HEK293 (cell line): ENCODE measurements around the gene EPAS1.

ENCODE experiments used
- CTCF ChIA-PET: fragments of 350-600 bp; formaldehyde crosslinking; extraction: SDS; loops from one replicate; lab custom pipeline; 2021; ENCODE audit warnings: antibody characterized with exemption; lab: Yijun Ruan, JAX
- POLR2A ChIA-PET: fragments of 300-600 bp; formaldehyde crosslinking; extraction: SDS; loops from one replicate; lab custom pipeline; 2020; ENCODE audit warnings: antibody characterized with exemption, inconsistent platforms; lab: Yijun Ruan, JAX
- H3K27ac ChIP-seq: fragments of 200-500 bp; sonication (Bioruptor generic); 2 replicates; pipeline ENCODE4 v1.5.1; 2014; ENCODE audit warnings: low read depth, low read length, control low read depth, inconsistent platforms; ENCODE audit errors: extremely low read depth
- H3K36me3 ChIP-seq, 2 experiments: fragments of 200-500 bp in 1 of 2; sonication (Bioruptor generic) in 1 of 2; 1 replicate in 1 of 2; 2 replicates in 1 of 2; pipeline ENCODE4 v1.5.1; 2014 to 2017; ENCODE audit warnings: inconsistent platforms in 2 of 2, low read length in 2 of 2; ENCODE audit not compliant: control insufficient read depth in 2 of 2, insufficient read depth in 1 of 2
- H3K4me1 ChIP-seq: fragments of 200-500 bp; sonication (Bioruptor generic); 2 replicates; pipeline ENCODE4 v1.5.1; 2014; ENCODE audit warnings: mild to moderate bottlenecking, low read length, inconsistent platforms; ENCODE audit not compliant: control insufficient read depth, insufficient read depth
- H3K4me3 ChIP-seq: 2 replicates; pipeline ENCODE4 v1.5.1; 2011; ENCODE audit warnings: low read depth, mild to moderate bottlenecking, control low read depth, low read length, moderate library complexity
- H3K9me3 ChIP-seq: fragments of 200-500 bp; sonication (Bioruptor generic); 2 replicates; pipeline ENCODE4 v1.5.1; 2014; ENCODE audit warnings: low read depth, low read length, inconsistent platforms; ENCODE audit not compliant: control insufficient read depth, insufficient read depth
- BCL6B ChIP-seq: fragments of 450-650 bp; formaldehyde crosslinking; IDR thresholded peaks from 2 replicates; pipeline ENCODE4 v1.5.1; 2017; ENCODE audit warnings: missing biosample characterization, missing genetic modification characterization
- CTCF ChIP-seq: fragments of 450-650 bp; formaldehyde crosslinking; IDR thresholded peaks from 2 replicates; pipeline ENCODE4 v1.5.1; 2016; ENCODE audit warnings: missing biosample characterization, missing genetic modification characterization
- EGR2 ChIP-seq: fragments of 450-650 bp; formaldehyde crosslinking; IDR thresholded peaks from 2 replicates; pipeline ENCODE4 v1.5.1; 2016; ENCODE audit warnings: low read depth, missing biosample characterization, missing genetic modification characterization
- KLF17 ChIP-seq: fragments of 450-650 bp; formaldehyde crosslinking; IDR thresholded peaks from 2 replicates; pipeline ENCODE4 v1.5.1; 2016; ENCODE audit warnings: missing biosample characterization, missing genetic modification characterization
- KLF7 ChIP-seq: fragments of 450-650 bp; formaldehyde crosslinking; IDR thresholded peaks from 2 replicates; pipeline ENCODE4 v1.5.1; 2016; ENCODE audit warnings: missing biosample characterization, missing genetic modification characterization, borderline replicate concordance
- TCF7L2 ChIP-seq: IDR thresholded peaks from 2 replicates; pipeline ENCODE4 v1.6.1; 2011; ENCODE audit warnings: low read depth, mild to moderate bottlenecking, inconsistent platforms, low read length, moderate library complexity, borderline replicate concordance
- ZBTB17 ChIP-seq: fragments of 450-650 bp; formaldehyde crosslinking; IDR thresholded peaks from 2 replicates; pipeline ENCODE4 v1.5.1; 2016; ENCODE audit warnings: missing biosample characterization, missing genetic modification characterization
- ZEB2 ChIP-seq: fragments of 450-650 bp; formaldehyde crosslinking; IDR thresholded peaks from 2 replicates; pipeline ENCODE4 v1.5.1; 2016; ENCODE audit warnings: missing biosample characterization, missing genetic modification characterization
- ZFP41 ChIP-seq: fragments of 450-650 bp; formaldehyde crosslinking; IDR thresholded peaks from 2 replicates; pipeline ENCODE4 v1.5.1; 2016; ENCODE audit warnings: missing biosample characterization, missing genetic modification characterization, borderline replicate concordance
- ZNF138 ChIP-seq: fragments of 450-650 bp; formaldehyde crosslinking; IDR thresholded peaks from 2 replicates; pipeline ENCODE4 v1.5.1; 2016; ENCODE audit warnings: missing biosample characterization, missing genetic modification characterization, borderline replicate concordance
- ZNF184 ChIP-seq: fragments of 450-650 bp; IDR thresholded peaks from 2 replicates; pipeline ENCODE4 v1.5.1; 2018; ENCODE audit warnings: missing biosample characterization, mild to moderate bottlenecking, missing genetic modification characterization
- ZNF214 ChIP-seq: fragments of 450-650 bp; formaldehyde crosslinking; IDR thresholded peaks from 2 replicates; pipeline ENCODE4 v1.5.1; 2017; ENCODE audit warnings: missing biosample characterization, mild to moderate bottlenecking, missing genetic modification characterization, borderline replicate concordance
- ZNF248 ChIP-seq: fragments of 450-650 bp; formaldehyde crosslinking; IDR thresholded peaks from 2 replicates; pipeline ENCODE4 v1.5.1; 2017; ENCODE audit warnings: missing biosample characterization, missing genetic modification characterization
- ZNF335 ChIP-seq: fragments of 450-650 bp; formaldehyde crosslinking; conservative IDR thresholded peaks from 2 replicates; pipeline ENCODE4 v1.5.1; 2016; ENCODE audit warnings: missing biosample characterization, missing genetic modification characterization
- ZNF404 ChIP-seq: fragments of 450-650 bp; formaldehyde crosslinking; IDR thresholded peaks from 2 replicates; pipeline ENCODE4 v1.5.1; 2017; ENCODE audit warnings: missing biosample characterization, missing genetic modification characterization
- ZNF548 ChIP-seq: fragments of 450-650 bp; formaldehyde crosslinking; IDR thresholded peaks from 2 replicates; pipeline ENCODE4 v1.5.1; 2016; ENCODE audit warnings: missing biosample characterization, missing genetic modification characterization
- ZNF600 ChIP-seq: fragments of 450-650 bp; formaldehyde crosslinking; IDR thresholded peaks from 2 replicates; pipeline ENCODE4 v1.5.1; 2016; ENCODE audit warnings: missing biosample characterization, missing genetic modification characterization
- ZNF621 ChIP-seq: fragments of 450-650 bp; formaldehyde crosslinking; IDR thresholded peaks from 2 replicates; pipeline ENCODE4 v1.5.1; 2017; ENCODE audit warnings: missing biosample characterization, missing genetic modification characterization
- ZNF654 ChIP-seq: fragments of 450-650 bp; formaldehyde crosslinking; IDR thresholded peaks from 2 replicates; pipeline ENCODE4 v1.5.1; 2016; ENCODE audit warnings: low read depth, missing biosample characterization, missing genetic modification characterization
- ZNF658 ChIP-seq: fragments of 450-650 bp; formaldehyde crosslinking; IDR thresholded peaks from 2 replicates; pipeline ENCODE4; 2016; ENCODE audit warnings: missing biosample characterization, missing genetic modification characterization
- ZNF837 ChIP-seq: fragments of 450-650 bp; formaldehyde crosslinking; IDR thresholded peaks from 2 replicates; pipeline ENCODE4 v1.5.1; 2016; ENCODE audit warnings: missing biosample characterization, missing genetic modification characterization
- ZSCAN23 ChIP-seq: fragments of 450-650 bp; formaldehyde crosslinking; IDR thresholded peaks from 2 replicates; pipeline ENCODE4 v1.5.1; 2016; ENCODE audit warnings: missing biosample characterization, missing genetic modification characterization

The EPAS1 gene

GRCh38 chr2:46387292-46387691 lies 90.1 kb downstream of the EPAS1 start (continued):
- TF ChIP-seq ZNF548 (tag by site-specific recombination) = no peak
- TF ChIP-seq ZBTB17 (tag by site-specific recombination) = no peak
- TF ChIP-seq ZNF658 (tag by site-specific recombination) = no peak
- TF ChIP-seq ZSCAN23 (tag by site-specific recombination) = no peak
- no peak for TF ChIP-seq ZFP41 (tag by site-specific recombination)
- no peak for TF ChIP-seq ZNF184

GRCh38 chr2:46387886-46388515 lies 90.8 kb downstream of the EPAS1 start:
- CTCF ChIA-PET = no interaction called here
- TF ChIP-seq ZNF621 = no peak
- TF ChIP-seq EGR2 (tag by site-specific recombination) = no peak
- TF ChIP-seq ZNF600 = no peak
- TF ChIP-seq ZNF138 (tag by site-specific recombination) = no peak
- TF ChIP-seq CTCF (tag by site-specific recombination) = no peak
- TF ChIP-seq TCF7L2 = no peak
- TF ChIP-seq ZNF335 (tag by site-specific recombination) = no peak
- TF ChIP-seq ZEB2 (tag by site-specific recombination) = no peak
- no peak for TF ChIP-seq ZNF837
- no peak for TF ChIP-seq KLF7
- TF ChIP-seq ZNF214 (tag by site-specific recombination) = no peak
- no peak for TF ChIP-seq ZNF248 (tag by site-specific recombination)
- TF ChIP-seq BCL6B (tag by site-specific recombination) = no peak
- no peaks in the 10 kb centered on the region for H3K9me3 ChIP-seq
- H3K4me1 ChIP-seq = no peaks in the 10 kb centered on the region
- peaks cover 3 to 24% of the 10 kb centered on the region in 2 experiments; a peak in 2 of 3 replicates for H3K36me3 ChIP-seq
- no peak overlapping the region for H3K4me3 ChIP-seq
- H3K27ac ChIP-seq = no peak overlapping the region
- POLR2A ChIA-PET = no interaction called here

- ChIA-PET CTCF (no interaction called here), POLR2A (no interaction called here)
- no peaks in the 10 kb centered on the region for H3K4me1 ChIP-seq
Measured at GRCh38 chr2:46388881-46389280, 91.7 kb downstream of the EPAS1 start.

More at GRCh38 chr2:46388881-46389280, 91.7 kb downstream of the EPAS1 start:
- Histone ChIP-seq H3K27ac (no peak overlapping the region), H3K4me3 (no peak overlapping the region)
- TF ChIP-seq ZNF404 (tag by site-specific recombination) = no peak
- TF ChIP-seq ZNF654 (tag by site-specific recombination) = no peak
- TF ChIP-seq KLF17 = no peak
- no peak for TF ChIP-seq ZEB2 (tag by site-specific recombination)
- TF ChIP-seq, all 188 proteins: peak for 0
- H3K36me3 ChIP-seq = peaks cover 3 to 18% of the 10 kb centered on the region in 2 experiments; a peak in 2 of 3 replicates
- H3K9me3 ChIP-seq = no peaks in the 10 kb centered on the region
